NCI-H187 treated with DMSO at 0.1 percent for 48 hours (cell line): ENCODE measurements around the gene FAM98C.
A peak's percentile ranks its signal among the peaks of the same experiment; 100 is the strongest.

Source experiments
- DNase-seq: peaks from one replicate; lab custom pipeline; 2025; lab: John Stamatoyannopoulos, UW

The FAM98C gene

GRCh38 chr19:38378866-38379265 is 24.0 kb upstream of the FAM98C start:
- no peak for DNase-seq

- DNase-seq: no peak
These were observed 21.8 kb upstream of the FAM98C start for GRCh38 chr19:38381138-38381537.

GRCh38 chr19:38383184-38383583 is 19.7 kb upstream of the FAM98C start:
- DNase-seq: no peak

- DNase-seq: no peak
These were observed 19.1 kb upstream of the FAM98C start for GRCh38 chr19:38383743-38384142.

GRCh38 chr19:38384209-38385027 is 18.5 kb upstream of the FAM98C start:
- DNase-seq: no peak

- no peak for DNase-seq
These were observed 17.7 kb upstream of the FAM98C start for GRCh38 chr19:38385057-38385803.

- no peak for DNase-seq
These were observed 17.1 kb upstream of the FAM98C start for GRCh38 chr19:38385804-38386257.

GRCh38 chr19:38386300-38386970 is 16.5 kb upstream of the FAM98C start:
- no peak for DNase-seq

GRCh38 chr19:38386971-38387549 is 15.8 kb upstream of the FAM98C start:
- no peak for DNase-seq

- peak; percentile 88 for DNase-seq
These were observed 15.1 kb upstream of the FAM98C start, which contains the start of gene GGN for GRCh38 chr19:38387550-38388348. TSS of gene GGN (minus strand) at chr19:38388034. CDS start at chr19:38387261, 773 bp downstream.

GRCh38 chr19:38388349-38389100 is 14.4 kb upstream of the FAM98C start, which contains the start of gene SPRED3:
TSS of gene SPRED3 (plus strand) at chr19:38388697. CDS start at chr19:38390303, 1,606 bp downstream.
- no peak for DNase-seq

GRCh38 chr19:38389101-38389925 is 13.6 kb upstream of the FAM98C start:
- DNase-seq: no peak

- DNase-seq: no peak
These were observed 12.7 kb upstream of the FAM98C start for GRCh38 chr19:38389957-38390924.

GRCh38 chr19:38391911-38392464 is 10.9 kb upstream of the FAM98C start:
- DNase-seq: no peak

GRCh38 chr19:38392707-38393308 is 10.1 kb upstream of the FAM98C start:
- no peak for DNase-seq

GRCh38 chr19:38394488-38394887 is 8.4 kb upstream of the FAM98C start:
- DNase-seq: no peak

- DNase-seq: no peak
These were observed 7.3 kb upstream of the FAM98C start for GRCh38 chr19:38395381-38396114.
